Esophagus (tissue), 2 donors: ENCODE results near the gene KRT31. TPM values are rescaled to one million over a fixed set of nuclear protein-coding genes. Genes with fewer than 3 reads are reported as not detected.
A peak's percentile ranks its signal among the peaks of the same experiment; 100 is the strongest.
"Not testable (repeated sequence)": the region's sequence is repeated elsewhere in the genome, so short reads cannot be mapped to it uniquely, and the experiment has no call there.

ENCODE experiments used
- H3K27ac ChIP-seq, 2 donors: one replicate each; pipeline ENCODE4 v1.5.1; 2013; ENCODE audit warnings: low read depth in 2 of 2, mild to moderate bottlenecking in 2 of 2, inconsistent platforms in 1 of 2, low read length in 1 of 2, moderate library complexity in 1 of 2
- H3K27me3 ChIP-seq, 2 donors: one replicate each; pipeline ENCODE4 v1.6.1; 2013; ENCODE audit warnings: low read length in 2 of 2, control low read depth in 1 of 2, mild to moderate bottlenecking in 1 of 2; ENCODE audit not compliant: insufficient read depth in 2 of 2, control insufficient read depth in 1 of 2
- H3K36me3 ChIP-seq, 2 donors: one replicate each; pipeline ENCODE4 v1.6.1; 2013; ENCODE audit warnings: low read length in 1 of 2; ENCODE audit not compliant: control insufficient read depth in 2 of 2, insufficient read depth in 2 of 2
- H3K4me1 ChIP-seq, 2 donors: one replicate each; pipeline ENCODE4 v1.6.1; 2013; ENCODE audit warnings: low read length in 1 of 2; ENCODE audit not compliant: control insufficient read depth in 2 of 2, insufficient read depth in 2 of 2
- H3K4me3 ChIP-seq, 2 donors: one replicate each; pipeline ENCODE4 v1.5.1; 2013; ENCODE audit warnings: low read length in 2 of 2, mild to moderate bottlenecking in 2 of 2, low read depth in 1 of 2, moderate library complexity in 1 of 2
- H3K9me3 ChIP-seq, 2 donors: one replicate each; pipeline ENCODE4 v1.6.1; 2013; ENCODE audit warnings: mild to moderate bottlenecking in 2 of 2, low read depth in 1 of 2, low read length in 1 of 2, moderate library complexity in 1 of 2; ENCODE audit not compliant: control insufficient read depth in 2 of 2, insufficient read depth in 1 of 2
- WGBS, 2 donors: extraction: QIAGEN DNeasy Blood & Tissue Kit; methylation state at CpG; one replicate each; pipeline ENCODE4 v1.1.7; 2013; 5-methylcytosine and 5-hydroxymethylcytosine counted together
- polyA plus RNA-seq, 2 donors: library from polyadenylated mRNA; stranded (reverse); fragments of 200-250 nt; gene quantifications; one replicate each; pipeline ENCODE4 v1.2.3, GENCODE V29; 2013
- donor health status: healthy with polysubstance abuse.
- donor health status: Bipolar disorder and iron deficiency.

The KRT31 gene
- polyA plus RNA-seq, 2 donors: 3.8 to 16.7 TPM

GRCh38 chr17:41434005-41434404 is 36.6 kb upstream of the KRT31 start:
- 53 to 64% methylated on average over 4 of the region's 4 CpGs for WGBS, 2 donors
- no peak overlapping the region for H3K27ac ChIP-seq
- no peaks in the 10 kb centered on the region for H3K27me3 ChIP-seq
- H3K9me3 ChIP-seq: no peaks in the 10 kb centered on the region
- no peak overlapping the region for H3K4me3 ChIP-seq
- H3K4me1 ChIP-seq: no peaks in the 10 kb centered on the region
- H3K36me3 ChIP-seq: no peaks in the 10 kb centered on the region

GRCh38 chr17:41433586-41433985 is 36.2 kb upstream of the KRT31 start:
- no peak overlapping the region for H3K4me3 ChIP-seq
- no peaks in the 10 kb centered on the region for H3K36me3 ChIP-seq
- H3K9me3 ChIP-seq: no peaks in the 10 kb centered on the region
- WGBS, 2 donors: 52 to 57% methylated on average over 4 of the region's 4 CpGs
- H3K27me3 ChIP-seq: no peaks in the 10 kb centered on the region
- no peak overlapping the region for H3K27ac ChIP-seq
- no peaks in the 10 kb centered on the region for H3K4me1 ChIP-seq

- H3K36me3 ChIP-seq, H3K4me3 ChIP-seq, H3K27ac ChIP-seq, H3K9me3 ChIP-seq, H3K27me3 ChIP-seq, H3K4me1 ChIP-seq: not testable (repeated sequence)
- WGBS, 2 donors: 87 to 91% methylated on average over 9 of the region's 9 CpGs
Measured at GRCh38 chr17:41430376-41430775, 33.0 kb upstream of the KRT31 start.

GRCh38 chr17:41429667-41430066 is 32.3 kb upstream of the KRT31 start:
- Histone ChIP-seq H3K9me3 (no peaks in the 10 kb centered on the region), H3K36me3 (no peaks in the 10 kb centered on the region), H3K27me3 (no peaks in the 10 kb centered on the region), H3K4me1 (no peaks in the 10 kb centered on the region), H3K4me3 (no peak overlapping the region), H3K27ac (no peak overlapping the region)
- WGBS, 2 donors: 81 to 82% methylated on average over 7 of the region's 7 CpGs

- WGBS, 2 donors: 68 to 76% methylated on average over 4 of the region's 4 CpGs
- no peaks in the 10 kb centered on the region for H3K9me3 ChIP-seq
- H3K4me1 ChIP-seq: no peaks in the 10 kb centered on the region
- no peak overlapping the region for H3K4me3 ChIP-seq
- H3K27ac ChIP-seq: no peak overlapping the region
- H3K27me3 ChIP-seq: no peaks in the 10 kb centered on the region
- H3K36me3 ChIP-seq: no peaks in the 10 kb centered on the region
Measured at GRCh38 chr17:41428591-41429291, 31.3 kb upstream of the KRT31 start.

GRCh38 chr17:41424111-41424635 is 26.8 kb upstream of the KRT31 start, which contains the start of gene KRT37:
TSS of gene KRT37 (minus strand) at chr17:41424585. CDS start at chr17:41424523, 62 bp downstream.
- Histone ChIP-seq H3K27ac (no peak within 1 kb of the TSS), H3K9me3 (no peaks in the 10 kb centered on the region), H3K36me3 (no peaks in the 10 kb centered on the region), H3K4me3 (no peak within 1 kb of the TSS), H3K4me1 (peaks cover 0 to 12% of the 10 kb centered on the region in 2 donors), H3K27me3 (no peaks in the 10 kb centered on the region)
- WGBS, 2 donors: 88 to 93% methylated on average over 13 of the region's 13 CpGs

GRCh38 chr17:41422586-41422985 is 25.2 kb upstream of the KRT31 start:
- WGBS, 2 donors: 88 to 91% methylated on average over 10 to 11 of the region's 11 CpGs
- H3K36me3 ChIP-seq, H3K9me3 ChIP-seq, H3K27me3 ChIP-seq, H3K27ac ChIP-seq, H3K4me3 ChIP-seq: not testable (repeated sequence)
- H3K4me1 ChIP-seq: peaks cover 3 to 21% of the 10 kb centered on the region in 2 donors

- H3K4me1 ChIP-seq: peaks cover 3 to 24% of the 10 kb centered on the region in 2 donors
Measured at GRCh38 chr17:41421617-41422016, 24.2 kb upstream of the KRT31 start.

GRCh38 chr17:41421116-41421515 is 23.7 kb upstream of the KRT31 start:
- Histone ChIP-seq H3K27ac (peak overlapping the region; percentile 66 to 74), H3K36me3 (no peaks in the 10 kb centered on the region), H3K4me1 (peaks cover 3 to 24% of the 10 kb centered on the region in 2 donors), H3K27me3 (no peaks in the 10 kb centered on the region), H3K9me3 (no peaks in the 10 kb centered on the region), H3K4me3 (no peak overlapping the region)
- WGBS, 2 donors: 48 to 67% methylated on average over 9 of the region's 9 CpGs

More at GRCh38 chr17:41421617-41422016, 24.2 kb upstream of the KRT31 start:
- 73 to 86% methylated on average over 4 of the region's 4 CpGs for WGBS, 2 donors
- Histone ChIP-seq H3K36me3 (no peaks in the 10 kb centered on the region), H3K27ac (peak overlapping the region in 1 of 2 donors; percentile 74), H3K9me3 (no peaks in the 10 kb centered on the region), H3K27me3 (no peaks in the 10 kb centered on the region), H3K4me3 (no peak overlapping the region)

GRCh38 chr17:41420134-41420533 is 22.7 kb upstream of the KRT31 start:
- 44 to 53% methylated on average over 4 of the region's 4 CpGs for WGBS, 2 donors
- Histone ChIP-seq H3K27me3 (no peaks in the 10 kb centered on the region), H3K4me3 (no peak overlapping the region), H3K27ac (peak overlapping the region; percentile 59 to 74), H3K36me3 (no peaks in the 10 kb centered on the region), H3K4me1 (peaks cover 3 to 24% of the 10 kb centered on the region in 2 donors), H3K9me3 (no peaks in the 10 kb centered on the region)
